ENCODE measurements around the gene UTF1. TPM values are rescaled to one million over a fixed set of nuclear protein-coding genes. Genes with fewer than 3 reads are reported as not detected.

The UTF1 gene
- total and polyA plus RNA-seq, 4 donors: 0.06 to 0.52 TPM; not detected in 2

DNA sequence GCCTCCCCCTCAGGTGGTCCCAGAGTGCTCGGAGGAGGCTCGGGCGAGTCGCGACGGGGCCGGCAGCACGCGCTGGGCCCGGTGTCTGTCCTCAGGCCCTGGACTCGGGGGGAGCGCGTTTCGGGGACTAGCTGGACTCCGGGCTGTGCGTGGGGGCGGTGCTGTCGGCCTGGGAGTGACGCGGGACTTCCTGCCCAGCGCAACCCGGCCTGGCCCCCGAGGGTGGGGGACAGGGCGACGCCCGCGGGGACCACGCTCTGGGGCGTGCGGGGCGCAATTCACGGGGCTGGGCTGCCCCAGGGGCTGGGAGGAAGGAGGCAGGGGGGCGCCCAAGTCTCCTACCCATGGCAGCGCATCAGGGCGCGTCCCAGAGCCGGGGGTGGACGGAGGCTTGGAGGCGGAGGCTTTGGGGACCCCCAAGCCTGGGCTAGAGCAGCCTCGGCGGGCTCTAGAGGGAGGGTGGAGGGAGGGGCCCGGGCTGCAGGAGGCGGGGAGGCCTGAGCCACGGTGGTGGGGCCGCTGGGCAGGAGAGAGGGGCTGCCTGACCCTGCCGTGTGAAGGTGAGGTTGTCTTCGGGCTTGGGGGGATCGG, 5.3 kb downstream of the UTF1 start:
- H3K4me1 ChIP-seq (ENCODE audit: control insufficient read depth in 5 of 5, insufficient read depth in 5 of 5, low read length in 5 of 5): peaks cover 0 to 20% (median 0%) of the 10 kb centered on the region in 5 donors
- H3K27ac ChIP-seq (ENCODE audit: low read depth in 1 of 2, low read length in 1 of 2): no peak overlapping the region
- H3K4me3 ChIP-seq: no peak overlapping the region
- peaks cover 32 to 67% (median 35%) of the 10 kb centered on the region in 3 donors for H3K27me3 ChIP-seq (ENCODE audit: control insufficient read depth in 3 of 3, insufficient read depth in 3 of 3, low read length in 2 of 3)
- DNase-seq: no peak
- ATAC-seq (ENCODE audit: insufficient read depth, low FRiP score): no peak
- WGBS, 2 donors: 2 to 4% methylated on average over 39 to 48 of the region's 48 CpGs
- no peaks in the 10 kb centered on the region for H3K36me3 ChIP-seq (ENCODE audit: control insufficient read depth in 4 of 4, insufficient read depth in 4 of 4, low read length in 4 of 4)
- H3K9me3 ChIP-seq (ENCODE audit: control insufficient read depth in 4 of 4, insufficient read depth in 3 of 4, low read length in 3 of 4): peaks cover 0 to 7% (median 0%) of the 10 kb centered on the region in 4 donors
- TF ChIP-seq, protein P1, sequence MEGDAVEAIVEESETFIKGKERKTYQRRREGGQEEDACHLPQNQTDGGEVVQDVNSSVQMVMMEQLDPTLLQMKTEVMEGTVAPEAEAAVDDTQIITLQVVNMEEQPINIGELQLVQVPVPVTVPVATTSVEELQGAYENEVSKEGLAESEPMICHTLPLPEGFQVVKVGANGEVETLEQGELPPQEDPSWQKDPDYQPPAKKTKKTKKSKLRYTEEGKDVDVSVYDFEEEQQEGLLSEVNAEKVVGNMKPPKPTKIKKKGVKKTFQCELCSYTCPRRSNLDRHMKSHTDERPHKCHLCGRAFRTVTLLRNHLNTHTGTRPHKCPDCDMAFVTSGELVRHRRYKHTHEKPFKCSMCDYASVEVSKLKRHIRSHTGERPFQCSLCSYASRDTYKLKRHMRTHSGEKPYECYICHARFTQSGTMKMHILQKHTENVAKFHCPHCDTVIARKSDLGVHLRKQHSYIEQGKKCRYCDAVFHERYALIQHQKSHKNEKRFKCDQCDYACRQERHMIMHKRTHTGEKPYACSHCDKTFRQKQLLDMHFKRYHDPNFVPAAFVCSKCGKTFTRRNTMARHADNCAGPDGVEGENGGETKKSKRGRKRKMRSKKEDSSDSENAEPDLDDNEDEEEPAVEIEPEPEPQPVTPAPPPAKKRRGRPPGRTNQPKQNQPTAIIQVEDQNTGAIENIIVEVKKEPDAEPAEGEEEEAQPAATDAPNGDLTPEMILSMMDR (IDR thresholded peaks at IDR 0.05; ENCODE audit: control extremely low read depth, extremely low read depth): no peak
- no peak overlapping the region for H3K9ac ChIP-seq (ENCODE audit: insufficient read depth in 1 of 2, low read length in 2 of 2)

DNA sequence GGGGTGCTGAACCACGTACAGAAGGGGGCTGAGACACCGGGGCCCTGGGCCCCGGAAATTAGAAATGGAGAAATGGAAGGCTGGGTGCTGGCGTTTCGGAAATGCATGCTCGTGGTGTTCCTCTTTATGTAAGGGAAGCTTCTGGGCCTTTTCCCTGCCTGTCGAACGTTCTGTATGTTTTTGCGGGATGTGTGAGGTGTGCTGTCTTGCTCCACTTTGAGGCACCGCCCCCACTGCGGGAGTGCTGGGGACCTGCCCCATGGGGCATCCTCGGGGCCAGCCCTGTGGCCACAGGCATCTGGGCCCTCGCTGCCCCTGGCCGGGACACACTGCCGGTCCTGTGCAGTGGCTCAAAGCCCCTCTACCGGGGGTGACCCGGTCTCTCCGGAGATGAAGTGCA, 5.9 kb downstream of the UTF1 start:
- ATAC-seq (ENCODE audit: insufficient read depth, low FRiP score): no peak
- Histone ChIP-seq H3K9me3 (ENCODE audit: control insufficient read depth in 4 of 4, insufficient read depth in 3 of 4, low read length in 3 of 4) (peaks cover 0 to 4% (median 0%) of the 10 kb centered on the region in 4 donors), H3K4me1 (ENCODE audit: control insufficient read depth in 5 of 5, insufficient read depth in 5 of 5, low read length in 5 of 5) (peaks cover 0 to 17% (median 0%) of the 10 kb centered on the region in 5 donors), H3K27ac (ENCODE audit: low read depth in 1 of 2, low read length in 1 of 2) (no peak overlapping the region), H3K4me3 (no peak overlapping the region), H3K36me3 (ENCODE audit: control insufficient read depth in 4 of 4, insufficient read depth in 4 of 4, low read length in 4 of 4) (no peaks in the 10 kb centered on the region), H3K27me3 (ENCODE audit: control insufficient read depth in 3 of 3, insufficient read depth in 3 of 3, low read length in 2 of 3) (peaks cover 28 to 67% (median 35%) of the 10 kb centered on the region in 3 donors), H3K9ac (ENCODE audit: insufficient read depth in 1 of 2, low read length in 2 of 2) (no peak overlapping the region)
- no peak for DNase-seq
- WGBS, 2 donors: 1 to 2% methylated on average over 18 of the region's 18 CpGs
- TF ChIP-seq, protein P1 (IDR thresholded peaks at IDR 0.05; ENCODE audit: control extremely low read depth, extremely low read depth): no peak

DNA sequence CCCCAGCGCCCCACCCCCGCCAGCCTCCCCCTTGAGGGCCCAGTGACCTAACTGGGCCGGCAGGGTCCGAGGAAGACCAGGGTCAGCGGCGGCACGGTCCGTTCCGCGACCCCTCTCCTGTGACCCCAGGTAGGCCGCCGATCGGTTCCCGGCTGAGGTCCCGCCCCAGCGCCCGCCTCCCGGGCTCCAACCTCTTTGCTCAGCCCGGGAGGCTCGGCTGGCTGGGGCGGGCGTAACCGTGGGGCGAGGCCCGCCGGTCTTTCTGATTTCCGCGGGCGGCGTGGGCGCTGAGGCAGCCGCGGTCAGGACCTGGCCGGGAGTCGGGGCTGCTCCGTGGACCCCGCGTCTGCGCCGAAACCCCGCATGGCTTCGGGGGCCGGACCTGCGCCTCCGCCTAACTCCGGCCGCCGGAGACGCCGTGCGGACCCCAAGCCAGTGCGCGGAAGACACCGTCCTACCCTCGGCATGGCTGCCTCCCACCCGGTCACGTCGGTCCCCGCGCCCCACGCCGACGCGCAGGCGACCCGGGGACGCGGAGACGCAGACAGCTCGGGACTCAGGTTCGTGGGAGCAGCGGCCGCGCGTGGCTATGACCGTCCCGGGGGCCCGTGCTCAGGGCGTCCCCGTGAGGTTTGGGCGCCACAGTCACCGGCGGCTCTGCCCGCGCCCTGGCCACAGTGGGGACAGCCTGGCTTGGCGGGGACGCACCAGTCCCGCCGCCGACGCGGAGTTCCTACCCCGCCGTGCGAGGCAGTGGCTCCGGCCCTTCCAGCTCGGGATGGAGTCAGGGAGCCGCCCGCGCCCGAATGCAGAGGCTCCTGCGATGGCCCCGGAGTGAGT, 6.6 kb downstream of the UTF1 start:
- H3K4me1 ChIP-seq (ENCODE audit: control insufficient read depth in 5 of 5, insufficient read depth in 5 of 5, low read length in 5 of 5): peaks cover 0 to 17% (median 0%) of the 10 kb centered on the region in 5 donors
- TF ChIP-seq, protein P1 (IDR thresholded peaks at IDR 0.05; ENCODE audit: control extremely low read depth, extremely low read depth): no peak
- no peak for ATAC-seq (ENCODE audit: insufficient read depth, low FRiP score)
- no peak overlapping the region for H3K27ac ChIP-seq (ENCODE audit: low read depth in 1 of 2, low read length in 1 of 2)
- H3K4me3 ChIP-seq: peak overlapping the region; percentile 19
- peaks cover 0 to 4% (median 0%) of the 10 kb centered on the region in 4 donors for H3K9me3 ChIP-seq (ENCODE audit: control insufficient read depth in 4 of 4, insufficient read depth in 3 of 4, low read length in 3 of 4)
- no peaks in the 10 kb centered on the region for H3K36me3 ChIP-seq (ENCODE audit: control insufficient read depth in 4 of 4, insufficient read depth in 4 of 4, low read length in 4 of 4)
- peaks cover 21 to 66% (median 34%) of the 10 kb centered on the region in 3 donors for H3K27me3 ChIP-seq (ENCODE audit: control insufficient read depth in 3 of 3, insufficient read depth in 3 of 3, low read length in 2 of 3)
- no peak for DNase-seq
- no peak overlapping the region for H3K9ac ChIP-seq (ENCODE audit: insufficient read depth in 1 of 2, low read length in 2 of 2)
- 2% methylated on average over 33 to 103 of the region's 103 CpGs for WGBS, 2 donors
